CD4-positive, alpha-beta memory T cell (primary cell): ENCODE data around the gene IPMK. TPM values are rescaled to one million over a fixed set of nuclear protein-coding genes. Genes with fewer than 3 reads are reported as not detected.

ENCODE experiments used
- CTCF ChIA-PET: fragments of 350-600 bp; sonication (Branson Sonifier 250); formaldehyde crosslinking; loops from one replicate; lab custom pipeline; 2021; ENCODE audit warnings: inconsistent platforms; ENCODE audit not compliant: partially characterized antibody; lab: Charles Lee
- POLR2A ChIA-PET: fragments of 350-600 bp; sonication (Branson Sonifier 250); formaldehyde crosslinking; loops from one replicate; lab custom pipeline; 2021; ENCODE audit not compliant: partially characterized antibody; lab: Charles Lee
- DNase-seq, 5 donors: peaks; one replicate each; pipeline versions ENCODE4 v3.0.0 to v3.0.0-alpha.2; 2020 to 2022; ENCODE audit warnings: mixed read lengths in 1 of 5
- H3K27ac ChIP-seq: one replicate; pipeline ENCODE4 v1.7.0; 2013; ENCODE audit warnings: low read depth, low read length
- H3K27me3 ChIP-seq: 2 replicates; pipeline ENCODE4 v1.7.0; 2013; ENCODE audit warnings: mild to moderate bottlenecking, low read length, moderate library complexity; ENCODE audit not compliant: insufficient read depth
- H3K36me3 ChIP-seq: 2 replicates; pipeline ENCODE4 v1.7.0; 2013; ENCODE audit warnings: mild to moderate bottlenecking, low read length, moderate library complexity; ENCODE audit not compliant: insufficient read depth
- H3K4me1 ChIP-seq: 2 replicates; pipeline ENCODE4 v1.7.0; 2013; ENCODE audit warnings: mild to moderate bottlenecking, low read length, moderate library complexity; ENCODE audit not compliant: insufficient read depth
- H3K4me3 ChIP-seq, 2 donors: one replicate each; pipeline ENCODE4 v1.7.0; 2013; ENCODE audit warnings: low read length in 2 of 2, mild to moderate bottlenecking in 1 of 2
- H3K9me3 ChIP-seq, 2 donors: one replicate each; pipeline ENCODE4 v1.7.0; 2013; ENCODE audit warnings: low read length in 2 of 2, control low read depth in 1 of 2; ENCODE audit not compliant: control insufficient read depth in 1 of 2
- H3K27ac Mint-ChIP-seq, 7 donors: one replicate each; pipeline ENCODE4 v1.8.0; 2020 to 2021; ENCODE audit warnings: mixed read lengths in 7 of 7, mild to moderate bottlenecking in 6 of 7, inconsistent platforms in 3 of 7, moderate library complexity in 3 of 7
- H3K27me3 Mint-ChIP-seq, 2 donors: one replicate each; pipeline ENCODE4 v1.8.0; 2020 to 2021; ENCODE audit warnings: mixed read lengths in 2 of 2
- H3K36me3 Mint-ChIP-seq, 2 donors: one replicate each; pipeline ENCODE4 v1.8.0; 2020 to 2021; ENCODE audit warnings: mixed read lengths in 2 of 2, inconsistent platforms in 1 of 2, mild to moderate bottlenecking in 1 of 2
- H3K4me1 Mint-ChIP-seq, 4 donors: one replicate each; pipeline ENCODE4 v1.8.0; 2020 to 2021; ENCODE audit warnings: mixed read lengths in 4 of 4, mild to moderate bottlenecking in 1 of 4
- H3K4me3 Mint-ChIP-seq, 8 donors: one replicate each; pipeline ENCODE4 v1.8.0; 2020 to 2021; ENCODE audit warnings: mixed read lengths in 8 of 8, mild to moderate bottlenecking in 7 of 8, moderate library complexity in 6 of 8, inconsistent platforms in 3 of 8
- H3K9me3 Mint-ChIP-seq, 8 donors: one replicate each; pipeline ENCODE4 v1.8.0; 2020 to 2021; ENCODE audit warnings: mixed read lengths in 8 of 8, mild to moderate bottlenecking in 5 of 8, inconsistent platforms in 3 of 8, moderate library complexity in 1 of 8
- intact Hi-C: fragments of 100-400 bp; cut with micrococcal nuclease; formaldehyde crosslinking; loops from one replicate; pipeline ENCODE4 v1.15.1; 2023
- polyA plus RNA-seq, 2 donors: library from polyadenylated mRNA; unstranded; fragments of 300-500 nt; fragmentation: Illumina TruSeq; gene quantifications; one replicate each; pipeline ENCODE4 v1.2.3, GENCODE V29; 2021
- total RNA-seq, 2 experiments: library from RNA; stranded (reverse); gene quantifications; one replicate each; pipeline ENCODE4 v1.2.3, GENCODE V29; 2021

Gene IPMK
- total RNA-seq, result 1 to 10 TPM; 6.1 to 6.5 TPM
- polyA plus RNA-seq, result 1 to 10 TPM; 1.2 to 2.0 TPM

DNA sequence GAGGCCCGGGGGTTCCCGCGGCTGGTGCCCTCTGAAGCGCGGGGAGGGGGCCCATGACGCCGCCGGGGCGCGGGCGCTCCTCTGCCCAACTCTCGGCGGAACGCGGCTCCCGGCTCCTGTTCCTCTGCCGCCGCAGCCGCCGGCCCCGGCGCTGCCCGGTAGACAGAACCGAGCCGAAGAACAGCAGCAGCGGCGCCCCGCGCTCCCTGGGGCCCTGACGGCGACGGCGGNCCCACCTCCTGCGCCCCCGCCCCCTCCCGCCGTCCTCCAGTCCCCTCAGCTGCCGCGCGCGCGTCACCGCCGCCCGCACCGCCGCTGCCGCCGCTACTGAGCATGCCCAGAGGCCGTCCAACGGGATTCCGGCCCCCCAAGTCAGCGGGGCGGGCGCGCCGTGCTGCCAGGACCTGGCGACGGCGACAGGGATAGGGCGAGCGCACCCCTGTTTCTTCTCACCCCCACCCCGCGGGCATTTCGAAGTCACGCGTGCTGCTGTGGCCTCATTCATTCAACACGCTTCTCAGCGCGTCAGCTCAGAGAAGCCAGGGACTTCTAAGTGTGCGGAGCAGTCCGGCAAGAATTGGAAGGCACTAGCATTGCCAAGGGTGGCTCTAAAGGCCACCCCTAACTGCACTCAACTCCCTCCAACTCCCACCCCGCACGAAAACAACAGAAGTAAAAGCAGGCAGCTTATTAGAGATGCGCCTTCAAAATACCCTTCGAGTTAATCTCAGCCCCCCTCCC lies at the start of gene IPMK:
Gene IPMK, minus strand, starts transcription at position 182 of the 741 bp plus-strand sequence. CDS start 283 bp downstream, outside the sequence.
- Mint-ChIP-seq H3K27ac (peak within 1 kb of the TSS; percentile 95 to 99 (median 98)), H3K4me1 (peaks cover 18 to 55% (median 33%) of the 10 kb centered on the region in 4 donors), H3K27me3 (no peaks in the 10 kb centered on the region), H3K4me3 (peak within 1 kb of the TSS; percentile 95 to 99 (median 97)), H3K36me3 (peaks cover 0 to 22% of the 10 kb centered on the region in 2 donors), H3K9me3 (no peaks in the 10 kb centered on the region)
- H3K4me3 ChIP-seq, result peak within 1 kb of the TSS; percentile 70 to 84
- H3K36me3 ChIP-seq, result no peaks in the 10 kb centered on the region
- H3K27me3 ChIP-seq, result no peaks in the 10 kb centered on the region
- peak; percentile 94 to 96 (median 95) for DNase-seq
- peaks cover 38% of the 10 kb centered on the region for H3K4me1 ChIP-seq
- H3K27ac ChIP-seq, result peak within 1 kb of the TSS; percentile 81
- POLR2A ChIA-PET, result interaction anchor here (1.2 to 3.4 kb wide), 5 partner anchors 15 to 1638 kb away, joined by 3 to 29 read pairs (median 4); partner anchors contain the start of genes CCDC6, TFAM and UBE2D1
- intact Hi-C loops, result loop anchor here (1.0 to 2.0 kb wide), 5 partner anchors 23 to 1907 kb away; partner anchors contain the start of genes CCDC6, TFAM and ZWINT
- no peaks in the 10 kb centered on the region for H3K9me3 ChIP-seq
- CTCF ChIA-PET, result interaction anchor here (0.9 to 1.9 kb wide), 6 partner anchors 10 to 117 kb away, joined by 3 to 8 read pairs (median 4); no protein-coding TSS in a partner anchor

DNA sequence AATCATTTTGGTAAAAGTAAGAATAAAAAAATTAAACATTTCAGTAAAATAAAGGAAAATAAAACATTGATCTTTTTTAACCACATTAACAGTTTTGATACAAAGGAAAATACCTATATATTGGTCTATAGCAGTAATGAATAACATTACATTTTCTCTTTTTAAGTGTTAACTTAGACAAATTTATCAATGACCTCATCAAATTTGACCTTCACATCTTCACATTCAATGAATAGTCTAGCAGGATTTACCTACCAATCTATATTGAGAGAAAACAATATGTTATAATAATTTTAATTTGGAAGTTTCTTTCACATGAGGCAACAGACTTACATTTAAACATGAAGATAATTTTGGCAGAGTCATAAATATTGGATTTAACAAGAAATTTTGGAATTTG lies 49.2 kb upstream of the IPMK start:
- DNase-seq, result no peak
- Histone ChIP-seq H3K36me3 (no peaks in the 10 kb centered on the region), H3K4me3 (no peak overlapping the region), H3K4me1 (no peaks in the 10 kb centered on the region), H3K27ac (no peak overlapping the region), H3K27me3 (no peaks in the 10 kb centered on the region), H3K9me3 (no peaks in the 10 kb centered on the region)
- no peak overlapping the region for H3K4me3 Mint-ChIP-seq
- ChIA-PET CTCF (interaction anchor here (2.8 kb wide), 1 partner anchor 17 kb away, joined by 8 read pairs; no protein-coding TSS in a partner anchor), POLR2A (no interaction called here)
- H3K27ac Mint-ChIP-seq, result no peak overlapping the region
- H3K9me3 Mint-ChIP-seq, result peaks cover 0 to 2% (median 0%) of the 10 kb centered on the region in 8 donors
- intact Hi-C loops, result no loop called here
- H3K4me1 Mint-ChIP-seq, result no peaks in the 10 kb centered on the region
- no peaks in the 10 kb centered on the region for H3K36me3 Mint-ChIP-seq
- no peaks in the 10 kb centered on the region for H3K27me3 Mint-ChIP-seq

DNA sequence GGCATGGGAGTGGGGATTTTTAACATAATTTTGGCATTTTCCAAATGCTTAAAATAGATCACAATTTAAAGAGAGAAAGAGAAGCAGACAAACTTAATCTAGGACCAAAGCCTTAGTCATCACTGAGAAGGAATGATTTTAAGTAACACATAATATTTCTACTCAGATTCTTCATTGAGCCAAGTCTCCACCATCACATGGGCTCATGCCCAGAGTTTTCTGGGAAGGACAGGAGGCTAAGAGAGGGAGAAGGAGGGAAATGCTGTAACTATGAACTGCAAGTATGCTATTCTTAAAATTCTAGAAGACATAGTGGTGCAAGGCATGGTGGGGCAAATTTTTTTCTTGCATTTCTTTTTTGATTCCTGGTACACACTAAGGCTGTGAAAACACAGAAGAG lies 43.3 kb upstream of the IPMK start:
- no peak overlapping the region for H3K27ac Mint-ChIP-seq
- peaks cover 0 to 2% (median 0%) of the 10 kb centered on the region in 8 donors for H3K9me3 Mint-ChIP-seq
- H3K4me1 ChIP-seq, result no peaks in the 10 kb centered on the region
- POLR2A ChIA-PET, result no interaction called here
- no peaks in the 10 kb centered on the region for H3K4me1 Mint-ChIP-seq
- H3K9me3 ChIP-seq, result no peaks in the 10 kb centered on the region
- peaks cover 4% of the 10 kb centered on the region for H3K27me3 ChIP-seq
- H3K27ac ChIP-seq, result no peak overlapping the region
- H3K36me3 ChIP-seq, result no peaks in the 10 kb centered on the region
- H3K4me3 Mint-ChIP-seq, result no peak overlapping the region
- no peak overlapping the region for H3K4me3 ChIP-seq
- intact Hi-C loops, result no loop called here
- H3K36me3 Mint-ChIP-seq, result no peaks in the 10 kb centered on the region
- H3K27me3 Mint-ChIP-seq, result peaks cover 8% of the 10 kb centered on the region in 2 donors
- DNase-seq, result no peak
- CTCF ChIA-PET, result interaction anchor here (1.4 to 1.5 kb wide), 2 partner anchors 9 to 21 kb away, joined by 3 to 4 read pairs; no protein-coding TSS in a partner anchor

DNA sequence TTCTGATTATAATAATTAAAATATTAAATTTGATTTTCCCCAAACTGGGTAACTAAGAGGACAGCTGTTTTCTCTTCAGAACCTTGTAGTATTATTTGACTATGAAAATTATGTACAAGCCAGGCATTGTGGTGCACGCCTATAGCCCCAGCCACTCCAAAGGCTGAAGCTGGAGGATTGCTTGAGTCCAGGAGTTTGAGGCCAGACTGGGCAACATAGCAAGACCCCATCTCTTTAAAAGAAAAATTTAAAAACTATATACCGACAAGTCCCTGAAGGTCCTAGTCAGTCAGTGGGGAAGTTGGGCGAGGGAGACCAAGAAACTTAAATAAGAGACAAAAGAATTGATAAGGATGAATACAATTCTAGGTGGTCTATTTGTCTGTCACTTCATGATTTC lies 40.0 kb upstream of the IPMK start:
- H3K27ac ChIP-seq, result no peak overlapping the region
- no peak for DNase-seq
- intact Hi-C loops, result no loop called here
- H3K36me3 Mint-ChIP-seq, result no peaks in the 10 kb centered on the region
- H3K4me3 ChIP-seq, result no peak overlapping the region
- H3K27me3 Mint-ChIP-seq, result peaks cover 14 to 16% of the 10 kb centered on the region in 2 donors
- peaks cover 4% of the 10 kb centered on the region for H3K27me3 ChIP-seq
- peaks cover 0 to 2% (median 0%) of the 10 kb centered on the region in 8 donors for H3K9me3 Mint-ChIP-seq
- no peak overlapping the region for H3K27ac Mint-ChIP-seq
- no peak overlapping the region for H3K4me3 Mint-ChIP-seq
- POLR2A ChIA-PET, result no interaction called here
- H3K4me1 Mint-ChIP-seq, result no peaks in the 10 kb centered on the region
- no peaks in the 10 kb centered on the region for H3K9me3 ChIP-seq
- no peaks in the 10 kb centered on the region for H3K4me1 ChIP-seq
- no peaks in the 10 kb centered on the region for H3K36me3 ChIP-seq
- CTCF ChIA-PET, result interaction anchor here (1.1 to 2.8 kb wide), 2 partner anchors 8 to 77 kb away, joined by 3 to 15 read pairs; partner anchors contain the start of gene TFAM

DNA sequence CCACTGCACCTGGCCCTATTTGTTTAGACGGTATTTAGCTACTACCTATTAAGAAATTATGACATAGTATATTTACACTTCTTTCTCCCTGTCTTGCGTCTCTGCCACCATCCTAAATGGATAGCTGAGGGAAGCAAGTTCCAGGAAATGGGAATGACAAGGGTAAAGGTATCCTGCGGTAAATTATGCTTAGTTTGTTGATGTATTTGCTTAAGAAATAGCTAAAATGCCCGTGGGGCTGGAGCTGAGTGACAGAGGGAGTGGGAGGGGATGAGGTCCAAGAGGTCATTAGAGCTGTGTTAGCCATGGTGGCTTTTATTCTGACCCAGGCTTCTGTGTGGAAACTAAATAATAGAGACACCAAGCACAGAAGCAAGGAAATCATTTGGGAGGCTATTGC lies 38.1 kb upstream of the IPMK start:
- peaks cover 15 to 16% of the 10 kb centered on the region in 2 donors for H3K27me3 Mint-ChIP-seq
- POLR2A ChIA-PET, result no interaction called here
- Histone ChIP-seq H3K9me3 (no peaks in the 10 kb centered on the region), H3K4me3 (no peak overlapping the region), H3K27me3 (peaks cover 4% of the 10 kb centered on the region), H3K4me1 (no peaks in the 10 kb centered on the region), H3K27ac (no peak overlapping the region), H3K36me3 (no peaks in the 10 kb centered on the region)
- DNase-seq, result no peak
- H3K4me1 Mint-ChIP-seq, result no peaks in the 10 kb centered on the region
- H3K9me3 Mint-ChIP-seq, result no peaks in the 10 kb centered on the region
- H3K27ac Mint-ChIP-seq, result no peak overlapping the region
- CTCF ChIA-PET, result interaction anchor here (2.3 kb wide), 1 partner anchor 10 kb away, joined by 8 read pairs; no protein-coding TSS in a partner anchor
- no peak overlapping the region for H3K4me3 Mint-ChIP-seq
- intact Hi-C loops, result no loop called here
- H3K36me3 Mint-ChIP-seq, result no peaks in the 10 kb centered on the region

DNA sequence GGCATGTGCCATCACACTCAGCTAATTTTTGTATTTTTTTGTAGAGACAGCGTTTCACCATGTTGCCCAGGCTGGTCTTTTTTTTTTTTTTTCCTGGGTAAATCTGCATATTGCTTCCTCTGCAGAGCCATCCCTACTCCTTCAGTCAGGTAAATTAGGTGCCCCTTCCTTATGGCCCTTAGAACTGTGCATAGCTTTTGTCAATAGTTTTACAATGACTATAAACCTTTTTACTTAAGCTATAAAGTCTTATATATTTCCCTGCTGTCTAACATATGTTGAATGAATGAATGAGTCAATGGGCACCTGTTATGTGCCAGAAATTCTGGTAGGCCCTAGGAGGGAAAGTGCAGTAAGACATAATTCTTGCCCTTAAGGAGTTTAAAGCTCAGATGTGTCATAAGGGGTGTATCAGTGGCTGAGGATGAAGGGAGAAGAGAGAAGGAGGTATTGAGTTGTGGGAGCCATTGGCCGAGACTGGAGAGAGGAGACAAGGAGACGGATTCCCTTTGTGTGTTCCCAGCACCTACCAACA lies 36.5 kb upstream of the IPMK start:
- no peak overlapping the region for H3K27ac ChIP-seq
- ChIA-PET POLR2A (no interaction called here), CTCF (interaction anchor here (1.2 to 2.3 kb wide), 2 partner anchors 9 to 13 kb away, joined by 3 to 8 read pairs; no protein-coding TSS in a partner anchor)
- no peak for DNase-seq
- H3K27me3 ChIP-seq, result peaks cover 4% of the 10 kb centered on the region
- Mint-ChIP-seq H3K4me3 (no peak overlapping the region), H3K27ac (no peak overlapping the region), H3K27me3 (peaks cover 10 to 12% of the 10 kb centered on the region in 2 donors), H3K36me3 (no peaks in the 10 kb centered on the region), H3K9me3 (no peaks in the 10 kb centered on the region), H3K4me1 (peaks cover 0 to 3% (median 0%) of the 10 kb centered on the region in 4 donors)
- no peaks in the 10 kb centered on the region for H3K4me1 ChIP-seq
- H3K9me3 ChIP-seq, result no peaks in the 10 kb centered on the region
- H3K36me3 ChIP-seq, result no peaks in the 10 kb centered on the region
- H3K4me3 ChIP-seq, result no peak overlapping the region
- intact Hi-C loops, result no loop called here

DNA sequence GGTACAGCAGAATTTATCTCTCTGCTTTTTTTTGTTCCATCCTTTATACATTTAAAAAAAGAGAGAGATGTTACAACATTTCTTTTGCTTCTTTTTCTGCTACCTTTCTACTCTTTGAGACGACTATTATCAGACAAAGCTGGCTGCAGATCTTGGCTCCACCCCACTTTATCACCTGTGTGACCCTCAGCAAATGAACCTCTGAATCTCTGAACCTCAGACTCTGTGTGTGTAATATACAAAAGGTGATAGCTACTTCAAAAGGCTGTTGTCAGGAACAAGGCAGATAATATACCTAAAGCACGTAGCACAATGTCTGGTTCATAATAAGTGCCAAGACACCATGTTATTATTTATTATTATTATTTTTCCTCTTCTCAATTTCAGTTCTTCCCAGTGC lies 34.6 kb upstream of the IPMK start:
- intact Hi-C loops, result no loop called here
- Mint-ChIP-seq H3K27ac (no peak overlapping the region), H3K4me1 (peaks cover 0 to 3% (median 0%) of the 10 kb centered on the region in 4 donors), H3K9me3 (no peaks in the 10 kb centered on the region), H3K36me3 (no peaks in the 10 kb centered on the region), H3K27me3 (peaks cover 10% of the 10 kb centered on the region in 2 donors), H3K4me3 (no peak overlapping the region)
- peaks cover 3% of the 10 kb centered on the region for H3K27me3 ChIP-seq
- H3K36me3 ChIP-seq, result no peaks in the 10 kb centered on the region
- no peaks in the 10 kb centered on the region for H3K4me1 ChIP-seq
- H3K9me3 ChIP-seq, result no peaks in the 10 kb centered on the region
- no peak for DNase-seq
- ChIA-PET CTCF (interaction anchor here (0.6 to 1.4 kb wide), 4 partner anchors 10 to 82 kb away, joined by 3 to 4 read pairs (median 3); no protein-coding TSS in a partner anchor), POLR2A (no interaction called here)
- H3K27ac ChIP-seq, result no peak overlapping the region
- H3K4me3 ChIP-seq, result no peak overlapping the region
